Liver (tissue), 3 donors: ENCODE data around the gene POLR2J2.
"Not testable (repeated sequence)": the region's sequence is repeated elsewhere in the genome, so short reads cannot be mapped to it uniquely, and the experiment has no call there.

Experiments used
- ATF3 ChIP-seq: IDR thresholded peaks from 2 replicates; pipeline ENCODE4 v1.6.1; 2016; ENCODE audit warnings: antibody characterized with exemption
- HNF4A ChIP-seq, 2 donors: conservative IDR thresholded peaks; 2 replicates each; pipeline ENCODE4 v1.6.1; 2016; ENCODE audit warnings: antibody characterized with exemption in 2 of 2, mild to moderate bottlenecking in 2 of 2
- HNF4G ChIP-seq: IDR thresholded peaks from 2 replicates; pipeline ENCODE4 v1.6.1; 2016; ENCODE audit warnings: antibody characterized with exemption
- NR2F2 ChIP-seq: IDR thresholded peaks from 2 replicates; pipeline ENCODE4 v1.6.1; 2016; ENCODE audit warnings: antibody characterized with exemption
- RAD21 ChIP-seq, 2 donors: IDR thresholded peaks; 2 replicates each; pipeline ENCODE4 v1.6.1; 2016; ENCODE audit warnings: antibody characterized with exemption in 2 of 2, mild to moderate bottlenecking in 2 of 2
- SP1 ChIP-seq: IDR thresholded peaks from 2 replicates; pipeline ENCODE4 v1.6.1; 2018; ENCODE audit warnings: antibody characterized with exemption, mild to moderate bottlenecking
- TAF1 ChIP-seq: conservative IDR thresholded peaks from 2 replicates; pipeline ENCODE4 v1.6.1; 2016; ENCODE audit warnings: antibody characterized with exemption, mild to moderate bottlenecking
- ZBTB33 ChIP-seq: IDR thresholded peaks from 2 replicates; pipeline ENCODE4 v1.6.1; 2016; ENCODE audit warnings: antibody characterized with exemption
- TF ChIP-seq, protein P1 (sequence below): fragments of 150-350 bp; IDR thresholded peaks from 2 replicates; pipeline ENCODE4 v1.5.1; 2017; ENCODE audit warnings: improper control_type of control experiment, low read depth, low read length; ENCODE audit not compliant: missing input control
- TF ChIP-seq, protein P2 (sequence below): IDR thresholded peaks from 2 replicates; pipeline ENCODE4 v1.6.1; 2016; ENCODE audit warnings: antibody characterized with exemption, mild to moderate bottlenecking
- donor health status: healthy.
- donor health status: healthy.

GRCh38 chr7:102695033-102695552, 23.6 kb upstream of the POLR2J2 start:
- TF ChIP-seq, protein P1, sequence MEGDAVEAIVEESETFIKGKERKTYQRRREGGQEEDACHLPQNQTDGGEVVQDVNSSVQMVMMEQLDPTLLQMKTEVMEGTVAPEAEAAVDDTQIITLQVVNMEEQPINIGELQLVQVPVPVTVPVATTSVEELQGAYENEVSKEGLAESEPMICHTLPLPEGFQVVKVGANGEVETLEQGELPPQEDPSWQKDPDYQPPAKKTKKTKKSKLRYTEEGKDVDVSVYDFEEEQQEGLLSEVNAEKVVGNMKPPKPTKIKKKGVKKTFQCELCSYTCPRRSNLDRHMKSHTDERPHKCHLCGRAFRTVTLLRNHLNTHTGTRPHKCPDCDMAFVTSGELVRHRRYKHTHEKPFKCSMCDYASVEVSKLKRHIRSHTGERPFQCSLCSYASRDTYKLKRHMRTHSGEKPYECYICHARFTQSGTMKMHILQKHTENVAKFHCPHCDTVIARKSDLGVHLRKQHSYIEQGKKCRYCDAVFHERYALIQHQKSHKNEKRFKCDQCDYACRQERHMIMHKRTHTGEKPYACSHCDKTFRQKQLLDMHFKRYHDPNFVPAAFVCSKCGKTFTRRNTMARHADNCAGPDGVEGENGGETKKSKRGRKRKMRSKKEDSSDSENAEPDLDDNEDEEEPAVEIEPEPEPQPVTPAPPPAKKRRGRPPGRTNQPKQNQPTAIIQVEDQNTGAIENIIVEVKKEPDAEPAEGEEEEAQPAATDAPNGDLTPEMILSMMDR, result not testable (repeated sequence)
- TF ChIP-seq SP1; RAD21 (IDR thresholded peaks at IDR 0.05); NR2F2; ZBTB33; TAF1; HNF4A (conservative IDR thresholded peaks at IDR 0.05); HNF4G; ATF3: not testable (repeated sequence)
- TF ChIP-seq, protein P2, sequence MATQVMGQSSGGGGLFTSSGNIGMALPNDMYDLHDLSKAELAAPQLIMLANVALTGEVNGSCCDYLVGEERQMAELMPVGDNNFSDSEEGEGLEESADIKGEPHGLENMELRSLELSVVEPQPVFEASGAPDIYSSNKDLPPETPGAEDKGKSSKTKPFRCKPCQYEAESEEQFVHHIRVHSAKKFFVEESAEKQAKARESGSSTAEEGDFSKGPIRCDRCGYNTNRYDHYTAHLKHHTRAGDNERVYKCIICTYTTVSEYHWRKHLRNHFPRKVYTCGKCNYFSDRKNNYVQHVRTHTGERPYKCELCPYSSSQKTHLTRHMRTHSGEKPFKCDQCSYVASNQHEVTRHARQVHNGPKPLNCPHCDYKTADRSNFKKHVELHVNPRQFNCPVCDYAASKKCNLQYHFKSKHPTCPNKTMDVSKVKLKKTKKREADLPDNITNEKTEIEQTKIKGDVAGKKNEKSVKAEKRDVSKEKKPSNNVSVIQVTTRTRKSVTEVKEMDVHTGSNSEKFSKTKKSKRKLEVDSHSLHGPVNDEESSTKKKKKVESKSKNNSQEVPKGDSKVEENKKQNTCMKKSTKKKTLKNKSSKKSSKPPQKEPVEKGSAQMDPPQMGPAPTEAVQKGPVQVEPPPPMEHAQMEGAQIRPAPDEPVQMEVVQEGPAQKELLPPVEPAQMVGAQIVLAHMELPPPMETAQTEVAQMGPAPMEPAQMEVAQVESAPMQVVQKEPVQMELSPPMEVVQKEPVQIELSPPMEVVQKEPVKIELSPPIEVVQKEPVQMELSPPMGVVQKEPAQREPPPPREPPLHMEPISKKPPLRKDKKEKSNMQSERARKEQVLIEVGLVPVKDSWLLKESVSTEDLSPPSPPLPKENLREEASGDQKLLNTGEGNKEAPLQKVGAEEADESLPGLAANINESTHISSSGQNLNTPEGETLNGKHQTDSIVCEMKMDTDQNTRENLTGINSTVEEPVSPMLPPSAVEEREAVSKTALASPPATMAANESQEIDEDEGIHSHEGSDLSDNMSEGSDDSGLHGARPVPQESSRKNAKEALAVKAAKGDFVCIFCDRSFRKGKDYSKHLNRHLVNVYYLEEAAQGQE, result not testable (repeated sequence)
